ENCODE results near the gene ARHGAP45.
A peak's percentile ranks its signal among the peaks of the same experiment; 100 is the strongest.

Gene ARHGAP45

DNA sequence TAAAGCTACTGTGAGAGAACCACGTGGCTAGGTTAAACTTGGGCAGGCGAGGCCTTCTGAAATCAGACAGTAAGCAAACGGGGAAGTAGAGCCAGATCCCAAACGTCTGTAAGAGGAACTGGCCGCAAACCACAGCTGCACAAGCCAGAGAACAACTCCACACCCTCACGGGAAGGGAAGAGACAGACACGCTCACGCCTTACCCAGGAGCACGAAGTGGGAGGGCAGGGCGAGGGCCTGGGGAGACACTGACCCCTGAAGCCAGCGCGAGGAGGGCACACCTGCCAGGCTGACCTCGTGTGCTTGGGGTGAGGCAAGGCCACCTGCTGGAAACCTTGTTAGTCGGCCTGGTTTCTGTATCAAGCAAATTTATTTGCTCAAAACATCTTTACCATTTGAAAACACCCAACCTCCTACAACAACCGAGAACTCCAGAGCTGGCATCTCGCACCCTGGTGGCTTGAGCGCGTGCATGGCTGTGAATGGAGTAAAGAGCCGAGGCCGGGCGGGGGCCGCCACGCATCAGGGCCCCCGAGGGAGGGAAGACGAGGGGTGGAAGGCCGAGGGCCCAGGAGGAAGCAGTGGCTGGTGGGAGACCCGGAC lies 20.9 kb downstream of the ARHGAP45 start:
- DNase-seq = no peak

DNA sequence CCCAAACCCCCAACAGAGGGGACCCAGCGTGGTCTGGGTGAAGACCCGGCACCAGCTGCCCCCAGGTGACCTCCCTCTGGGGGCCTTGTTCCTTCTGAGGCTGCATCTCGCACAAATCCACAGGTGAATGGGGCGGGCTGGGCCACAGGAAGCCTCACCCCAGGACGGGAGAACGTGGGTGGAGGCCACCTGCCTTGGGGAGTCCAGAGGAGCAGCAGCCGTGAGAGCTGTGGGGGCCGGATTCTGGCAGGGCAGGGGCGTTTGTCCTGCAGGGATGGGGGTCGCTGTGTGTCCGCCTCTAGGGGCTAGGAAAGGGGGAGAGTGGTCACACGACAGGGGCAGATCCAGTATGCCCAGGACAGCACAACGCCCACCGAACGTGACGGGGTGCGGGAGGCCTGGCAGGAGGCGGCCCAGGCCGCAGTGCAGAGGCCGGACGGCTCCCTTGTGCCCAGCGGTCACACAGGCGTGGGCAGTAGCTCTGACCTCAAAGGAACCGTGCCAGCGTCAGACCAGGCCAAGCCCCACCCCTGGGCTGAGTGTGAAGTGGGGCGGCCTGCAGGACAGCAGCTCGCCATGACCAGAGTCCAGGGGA lies 21.5 kb downstream of the ARHGAP45 start:
- DNase-seq = no peak

DNA sequence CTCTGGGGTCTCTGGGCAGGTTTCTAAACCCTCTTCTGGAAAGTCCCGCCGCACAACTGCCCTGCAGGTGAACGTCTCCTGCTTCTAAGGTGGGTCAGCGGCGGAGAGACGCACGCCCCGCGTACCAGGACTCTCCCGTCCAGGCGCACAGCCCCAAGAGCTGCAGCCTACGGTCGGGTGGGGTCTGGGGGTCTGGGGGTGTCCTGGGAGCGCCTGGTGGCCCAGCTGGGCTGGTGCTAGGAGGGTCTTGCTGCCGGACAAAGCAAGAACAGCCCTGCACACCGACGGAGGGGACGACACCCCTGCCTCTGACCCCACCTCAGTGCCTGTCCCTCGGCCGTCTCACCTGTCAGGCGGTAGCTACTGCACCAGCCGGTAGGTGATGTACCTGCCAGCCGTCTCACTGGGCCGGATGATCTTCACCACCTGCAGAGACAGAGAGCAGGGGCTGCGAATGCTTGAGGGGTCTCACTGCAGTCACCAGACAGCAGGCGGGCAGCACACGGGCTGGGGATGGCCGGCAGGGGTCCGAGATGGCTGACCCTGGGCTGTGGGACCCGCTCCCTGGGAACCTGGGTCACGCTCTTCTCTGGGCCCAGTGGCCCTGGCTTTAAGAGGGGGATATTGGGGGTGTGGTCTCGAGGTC lies 22.3 kb downstream of the ARHGAP45 start:
- DNase-seq = no peak

DNA sequence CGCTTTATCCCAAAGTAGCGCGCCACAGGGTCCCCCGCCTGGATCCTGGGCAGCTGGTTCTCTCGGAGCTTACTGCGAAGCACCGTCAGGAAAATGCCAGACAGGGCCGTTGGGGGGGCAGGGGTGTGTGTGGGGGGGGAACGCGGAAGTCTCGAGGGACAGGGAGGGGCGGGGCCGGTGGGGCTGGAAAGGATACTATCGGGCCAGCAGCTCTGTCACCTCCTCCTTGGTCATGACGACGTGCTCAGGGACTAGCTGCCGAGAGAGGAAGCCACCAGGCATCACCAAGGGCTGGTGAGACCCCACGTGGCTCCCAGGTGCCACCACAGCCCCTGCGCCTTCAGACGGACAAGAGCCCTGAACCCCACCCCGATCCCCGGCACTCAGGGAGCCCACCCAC lies 22.9 kb downstream of the ARHGAP45 start:
- no peak for DNase-seq

DNA sequence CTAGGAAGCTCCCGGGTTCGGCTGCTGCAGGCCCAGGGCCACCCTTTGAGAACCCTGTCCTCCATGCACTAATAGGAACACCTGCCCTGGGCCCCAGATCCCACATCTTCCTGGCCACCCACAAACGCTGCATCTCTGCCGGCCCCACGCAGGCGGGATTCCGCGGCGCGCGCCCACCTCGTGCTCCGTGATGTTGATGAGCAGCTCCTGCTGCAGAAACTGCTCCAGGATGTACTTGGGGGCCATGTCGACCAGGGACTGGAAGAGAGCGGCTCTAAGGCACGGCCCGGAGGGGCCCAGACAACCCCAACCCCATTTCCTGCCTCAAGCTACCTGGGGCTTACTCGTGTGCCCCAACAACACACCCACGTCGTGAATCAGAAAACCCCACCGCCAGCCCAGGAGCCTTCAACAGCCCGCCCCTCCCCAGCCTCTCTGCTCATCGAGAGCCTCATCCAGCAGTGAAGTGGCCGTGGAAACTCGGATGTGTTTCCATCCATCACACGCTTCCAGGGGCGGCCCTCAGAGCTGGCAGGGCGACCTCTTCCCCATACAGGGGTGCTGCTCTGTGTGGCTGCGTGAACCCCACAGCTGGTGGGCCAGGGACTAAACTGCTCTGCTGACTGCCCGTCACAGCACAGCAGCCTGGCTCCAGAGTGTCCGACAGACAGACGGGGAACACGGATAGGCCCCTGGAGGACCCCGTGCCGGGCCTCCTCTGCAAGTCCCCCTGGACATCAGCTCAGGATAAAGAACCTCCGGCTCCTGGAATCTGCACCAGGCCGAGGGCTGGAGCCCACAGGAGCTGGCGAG lies 24.0 kb downstream of the ARHGAP45 start:
- DNase-seq = no peak

DNA sequence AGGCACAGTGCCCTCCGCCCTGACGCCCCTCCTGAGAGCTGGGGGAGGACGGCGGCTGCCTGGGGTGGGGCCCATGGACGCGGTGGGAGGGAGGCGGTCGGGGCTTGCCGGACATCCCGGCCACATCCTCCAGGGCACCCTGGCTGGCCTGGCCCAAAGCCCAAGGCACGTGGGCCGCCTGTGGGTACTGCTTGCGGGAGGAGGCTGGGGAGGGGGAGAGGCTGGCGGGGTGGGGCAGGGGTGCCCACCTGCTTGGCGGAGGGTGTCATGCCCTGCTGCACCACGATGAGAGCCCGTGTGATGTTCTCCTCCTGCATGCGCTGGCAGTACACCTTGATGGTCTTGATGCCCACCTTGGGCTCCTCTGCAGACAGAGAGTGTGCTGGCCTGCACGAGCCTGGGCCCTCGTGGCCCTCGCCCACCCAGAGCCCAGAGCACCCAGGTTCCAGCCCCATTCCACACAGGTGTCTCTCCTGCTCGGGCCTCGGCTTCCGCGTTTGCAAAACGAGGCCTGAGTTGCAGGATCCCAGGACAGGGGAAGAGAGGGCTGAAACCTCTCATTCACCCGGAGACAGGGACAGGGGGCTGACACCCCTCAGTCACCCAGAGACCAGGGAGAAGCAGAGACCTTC lies 24.7 kb downstream of the ARHGAP45 start:
- no peak for DNase-seq

DNA sequence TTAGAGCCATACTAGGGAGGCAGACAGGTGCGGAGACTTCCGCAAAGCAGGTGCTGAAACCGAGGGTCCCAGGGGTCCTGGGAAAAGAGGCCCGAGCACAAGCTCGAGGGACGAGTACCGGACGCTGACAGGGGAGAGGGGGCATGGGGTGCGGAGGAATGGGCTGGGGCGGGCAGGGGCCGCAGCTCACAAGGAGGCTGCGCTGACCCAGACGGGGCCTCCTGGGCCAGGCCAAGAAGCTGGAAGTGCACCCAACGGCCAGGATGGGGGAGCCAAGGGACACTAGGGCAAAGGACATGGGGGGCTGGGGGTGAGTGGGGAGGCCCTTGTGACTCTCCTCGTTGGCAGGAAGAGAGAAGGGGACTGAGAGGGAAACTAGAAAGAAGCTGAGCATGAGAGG lies 26.4 kb downstream of the ARHGAP45 start:
- no peak for DNase-seq

DNA sequence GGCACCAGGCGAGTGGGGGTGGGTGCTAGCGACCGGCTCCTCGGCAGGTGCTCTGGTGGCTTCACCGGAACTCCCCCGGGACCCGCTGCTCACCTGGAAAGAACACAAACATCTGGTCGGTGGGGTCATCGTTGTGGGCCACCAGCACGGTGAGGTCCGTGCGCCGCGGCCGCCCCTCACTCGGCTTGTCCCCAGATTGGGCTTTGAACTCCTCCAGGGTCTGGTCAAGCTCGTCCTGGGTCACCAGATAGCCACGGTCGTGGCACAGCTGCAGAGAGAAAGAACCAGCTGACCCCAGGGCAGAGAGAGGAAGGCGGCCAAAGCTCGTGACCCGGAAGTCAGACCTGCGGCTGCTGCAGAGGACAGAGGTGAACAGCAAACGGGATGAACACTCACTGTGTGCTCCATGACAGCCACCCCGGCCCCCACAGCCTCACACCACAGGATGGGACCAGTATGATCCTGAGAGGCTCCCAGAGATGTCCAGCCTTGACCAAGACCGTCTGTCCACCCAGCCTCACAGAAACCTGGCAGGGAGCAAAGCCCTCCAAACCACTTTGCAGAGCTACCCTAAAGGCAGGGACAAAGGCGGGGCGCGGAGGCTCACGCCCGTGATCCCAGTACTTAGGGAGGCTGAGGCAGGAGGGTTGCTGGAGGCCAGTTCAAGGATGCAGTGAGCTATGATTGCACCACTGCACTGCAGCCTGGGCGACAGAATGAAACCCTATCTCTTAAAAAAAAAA lies 27.0 kb downstream of the ARHGAP45 start:
- no peak for DNase-seq

DNA sequence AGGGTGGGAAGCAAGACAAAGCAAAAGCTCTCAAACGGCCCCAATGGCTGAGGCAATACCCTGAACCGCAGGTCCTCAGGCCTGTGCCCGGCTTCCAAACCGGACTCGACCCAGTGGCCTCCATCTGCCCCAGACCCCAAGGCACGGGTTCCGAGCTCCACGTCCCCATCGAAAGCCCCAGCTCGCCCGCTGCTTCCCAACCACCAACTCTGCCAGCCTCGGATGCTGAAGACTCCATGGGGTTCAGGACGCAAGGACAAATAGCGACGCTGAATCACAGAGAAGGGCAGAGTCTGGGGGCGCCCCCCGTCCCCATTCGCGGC lies 27.6 kb downstream of the ARHGAP45 start:
- DNase-seq = no peak

DNA sequence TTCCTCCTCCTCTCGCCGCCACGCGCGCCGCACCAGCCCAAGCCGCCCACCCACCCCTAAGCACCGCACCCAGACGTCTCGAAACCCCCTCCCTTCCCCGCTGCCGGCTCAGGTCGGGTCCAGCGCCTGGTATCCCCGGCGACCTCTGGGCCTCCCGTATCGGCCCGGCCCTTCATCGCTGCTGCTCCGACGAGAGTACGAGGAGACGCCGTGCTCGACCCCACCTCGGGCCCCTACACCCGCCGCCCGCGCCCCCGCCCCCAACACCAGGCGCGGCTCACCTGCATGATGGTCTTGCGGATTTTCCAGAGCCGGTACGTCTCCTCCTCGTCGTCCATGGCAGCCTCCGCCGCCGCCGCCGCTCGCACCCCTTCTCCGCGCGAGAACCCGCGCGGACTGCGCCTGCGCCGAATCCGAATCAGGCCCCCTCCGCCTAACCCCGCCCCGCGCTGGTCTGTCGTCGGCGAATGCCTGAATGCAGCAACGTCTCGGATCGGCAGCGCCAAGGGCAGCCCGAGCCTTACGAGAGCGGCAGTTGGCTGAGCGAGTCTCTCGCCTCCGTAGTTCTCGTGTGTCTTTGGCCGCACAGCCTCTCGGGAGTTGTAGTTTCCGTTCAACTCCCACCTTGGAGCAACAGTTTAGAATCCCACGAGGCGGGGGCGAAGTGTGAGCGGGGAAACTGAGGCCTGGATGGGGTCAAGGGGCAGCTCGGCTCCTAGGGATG lies 28.2 kb downstream of the ARHGAP45 start, which contains the start of gene POLR2E:
TSS of gene POLR2E (minus strand) at position 398 of the 724 bp plus-strand sequence. CDS start at position 338, 60 bp downstream.
- DNase-seq = peak; percentile 99

DNA sequence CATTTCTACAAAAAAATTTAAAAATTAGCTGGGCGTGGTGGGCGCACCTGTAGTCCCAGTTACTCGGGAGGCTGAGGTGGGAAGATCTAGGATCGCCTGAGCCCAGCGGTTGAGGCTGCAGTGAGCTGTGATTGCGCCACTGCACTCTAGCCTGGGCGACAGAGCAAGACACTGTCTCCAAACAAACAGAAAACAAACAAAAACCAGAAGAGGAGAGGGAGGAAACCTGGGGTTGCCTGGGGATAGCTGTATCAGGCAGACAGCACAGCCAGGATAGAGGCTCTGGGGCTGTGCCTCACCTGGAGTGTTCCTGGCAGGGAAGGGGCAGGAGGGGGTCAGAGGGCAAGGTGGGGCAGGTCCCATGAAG lies 30.8 kb downstream of the ARHGAP45 start:
- DNase-seq = no peak

DNA sequence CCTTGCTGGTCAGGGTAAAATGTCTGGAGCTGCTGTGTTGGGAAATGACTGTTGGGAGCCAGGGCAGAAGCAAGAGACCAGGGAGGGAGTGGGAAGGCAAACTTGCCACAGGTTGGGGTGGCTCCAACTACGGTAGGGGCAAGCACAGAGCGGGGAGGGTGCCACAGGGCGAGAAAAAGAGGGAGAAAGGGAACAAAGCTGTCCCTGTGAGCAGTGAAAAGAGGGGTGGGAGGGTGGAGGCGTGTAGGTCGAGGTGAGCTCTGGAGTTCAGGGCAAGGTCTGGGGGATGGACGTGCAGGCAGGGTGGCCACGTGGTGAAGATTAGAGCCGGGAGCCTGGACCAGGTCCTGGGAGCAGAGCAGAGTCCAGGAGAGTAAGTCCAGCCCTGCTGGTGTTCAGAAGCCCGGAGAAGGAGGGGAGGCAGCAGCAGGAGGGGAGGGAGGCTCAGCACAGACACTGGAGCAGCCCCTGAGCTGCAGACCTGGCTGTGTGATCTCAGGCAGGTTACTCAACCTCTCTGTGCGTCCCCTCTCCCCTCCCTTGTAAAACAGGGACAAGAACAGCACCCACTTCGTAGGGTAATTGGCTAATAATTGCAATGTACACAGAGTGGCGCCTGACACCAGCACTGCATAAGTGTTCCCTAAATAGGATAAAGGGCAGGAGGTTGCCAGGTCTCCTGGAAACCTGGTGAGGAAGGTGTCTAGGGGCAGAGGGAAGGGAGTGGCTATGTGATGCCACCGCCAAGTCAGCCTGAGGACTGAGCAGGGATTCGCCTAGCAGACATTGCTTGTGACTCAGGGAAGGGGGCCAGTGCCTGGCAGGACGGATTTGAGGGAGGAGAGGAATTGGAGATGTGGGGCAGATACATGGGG lies 31.4 kb downstream of the ARHGAP45 start:
- DNase-seq = no peak

DNA sequence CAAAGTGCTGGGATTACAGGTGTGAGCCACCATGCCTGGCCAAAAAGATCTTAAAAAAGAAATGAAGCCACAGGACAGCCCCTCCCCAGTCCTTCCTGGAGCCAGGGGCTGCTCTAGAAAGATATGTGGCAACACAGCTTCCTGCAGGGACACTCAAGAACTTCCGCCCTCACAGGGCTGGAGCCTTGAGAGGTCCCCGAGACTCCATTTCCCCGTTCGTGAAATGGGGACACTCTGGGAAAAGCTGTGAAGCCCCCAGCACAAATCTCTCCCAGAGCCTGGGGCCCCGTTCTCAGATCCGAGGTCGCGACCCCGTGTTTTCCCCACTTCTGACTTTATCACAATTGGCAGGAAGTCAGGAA lies 34.4 kb downstream of the ARHGAP45 start:
- no peak for DNase-seq

DNA sequence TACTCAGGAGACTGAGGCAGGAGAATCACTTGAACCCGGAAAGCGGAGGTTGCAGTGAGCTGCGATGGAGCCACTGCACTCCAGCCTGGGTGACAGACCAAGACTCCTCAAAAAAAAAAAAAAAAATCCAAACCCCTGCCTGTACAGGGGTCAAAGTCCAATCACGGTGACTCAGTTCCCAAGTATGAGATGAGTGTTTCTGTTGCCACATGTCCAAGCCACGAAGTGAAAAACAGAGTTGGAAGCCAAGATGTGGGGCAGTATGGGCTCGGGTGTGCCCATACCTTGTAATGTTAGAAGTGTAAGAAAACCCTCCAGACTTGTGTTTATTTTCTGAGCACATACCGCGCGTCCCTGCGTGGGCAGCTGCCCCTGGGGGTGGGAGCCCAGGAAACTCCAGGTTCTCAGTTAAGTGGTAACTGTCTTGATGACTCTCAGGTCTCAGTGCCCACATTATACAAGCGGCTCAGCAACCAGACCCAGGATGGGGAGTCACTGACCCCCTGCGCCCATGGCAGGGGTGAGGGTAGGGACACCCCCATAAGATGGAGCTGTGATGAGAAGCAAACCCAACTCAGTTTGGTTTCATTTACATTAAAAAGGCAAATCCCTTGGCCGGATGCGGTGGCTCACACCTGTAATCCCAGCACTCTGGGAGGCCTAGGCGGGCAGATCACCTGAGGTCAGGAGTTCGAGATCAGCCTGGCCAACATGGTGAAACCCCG lies 35.6 kb downstream of the ARHGAP45 start:
- peak; percentile 68 for DNase-seq

DNA sequence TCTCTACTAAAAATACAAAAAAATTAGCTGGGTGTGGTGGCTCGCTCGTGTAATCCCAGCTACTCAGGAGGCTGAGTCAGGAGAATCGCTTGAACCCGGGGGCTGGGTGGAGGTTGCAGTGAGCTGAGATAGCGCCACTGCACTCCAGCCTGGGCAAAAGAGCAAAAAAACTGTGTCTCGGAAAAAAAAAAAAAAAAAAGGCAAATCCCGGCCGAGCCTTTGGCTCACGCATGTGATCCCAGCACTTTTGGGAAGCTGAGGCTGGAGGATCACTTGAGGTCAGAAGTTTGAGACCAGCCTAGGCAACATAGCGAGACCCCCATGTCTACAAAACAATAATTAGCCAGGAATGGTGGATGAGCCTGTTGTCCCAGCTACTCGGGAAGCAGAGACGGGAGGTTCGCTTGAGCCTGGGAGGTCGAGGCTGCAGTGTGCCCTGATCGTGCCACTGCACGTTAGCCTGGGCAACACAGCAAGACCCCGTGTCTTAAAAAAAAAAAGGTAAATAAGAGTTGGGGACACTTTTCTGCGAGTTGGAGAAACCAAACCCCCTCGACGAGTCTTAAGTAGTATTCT lies 36.3 kb downstream of the ARHGAP45 start:
- no peak for DNase-seq

DNA sequence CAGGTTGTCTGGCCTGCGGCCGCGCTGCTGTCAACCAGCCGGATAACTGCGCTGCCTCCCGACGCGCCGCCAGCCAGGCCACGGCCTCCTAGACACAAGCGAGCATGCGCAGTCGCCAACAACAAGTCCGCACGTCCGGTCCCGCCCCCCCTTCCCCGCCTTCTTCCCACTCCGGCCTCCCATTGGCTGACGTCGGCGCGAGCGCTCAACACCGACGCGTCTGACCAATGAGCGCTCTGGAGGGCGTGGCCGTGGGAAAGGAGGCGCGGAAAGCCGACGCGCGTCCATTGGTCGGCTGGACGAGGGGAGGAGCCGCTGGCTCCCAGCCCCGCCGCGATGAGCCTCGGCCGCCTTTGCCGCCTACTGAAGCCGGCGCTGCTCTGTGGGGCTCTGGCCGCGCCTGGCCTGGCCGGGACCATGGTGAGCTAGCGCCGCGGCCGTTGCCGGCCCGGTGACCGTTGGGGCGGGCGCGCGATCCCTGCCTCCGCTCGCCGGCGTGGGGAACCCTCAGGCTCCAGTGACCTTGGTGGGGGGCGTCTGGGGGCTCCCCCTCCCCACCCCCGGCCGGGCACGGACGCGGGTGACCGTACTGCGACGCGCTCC lies 36.8 kb downstream of the ARHGAP45 start, which contains the start of gene GPX4:
TSS of gene GPX4 (plus strand) at position 287 of the 603 bp plus-strand sequence. CDS start at position 337, 50 bp downstream.
- peak; percentile 95 for DNase-seq

DNA sequence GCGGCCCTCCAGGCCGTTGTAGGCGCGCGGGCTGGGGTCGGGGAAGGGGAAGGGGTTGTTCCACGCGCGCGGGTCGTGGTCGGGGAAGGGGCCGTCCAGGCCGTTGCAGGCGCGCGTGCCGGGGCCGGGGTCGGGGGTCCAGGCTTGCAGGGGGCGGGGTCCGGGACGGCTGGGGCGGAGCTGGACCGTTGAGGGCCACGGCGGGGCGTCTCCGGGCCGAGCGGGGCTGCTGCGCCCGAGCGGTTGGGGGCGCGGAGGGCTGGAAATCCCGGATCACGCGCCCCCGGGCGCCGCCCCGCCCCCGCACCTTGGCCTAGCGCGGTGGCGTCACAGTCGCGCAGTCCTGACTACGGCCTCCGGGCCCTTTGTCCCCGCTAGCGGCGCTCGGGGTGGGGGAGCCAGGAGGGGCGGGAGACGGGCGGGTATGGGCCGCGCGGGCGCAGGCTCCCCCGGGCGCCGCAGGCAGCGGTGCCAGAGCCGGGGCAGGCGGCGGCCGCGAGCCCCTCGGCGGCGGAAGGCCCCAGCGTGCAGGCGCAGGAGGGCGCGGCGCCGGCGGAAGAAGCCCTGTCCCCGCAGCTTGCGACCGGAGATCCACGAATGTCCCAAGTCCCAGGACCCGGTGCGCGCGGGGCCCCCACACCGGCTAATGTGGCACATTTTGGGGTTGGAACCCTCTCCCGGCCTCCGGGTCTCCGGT lies 37.5 kb downstream of the ARHGAP45 start:
- peak; percentile 73 for DNase-seq

DNA sequence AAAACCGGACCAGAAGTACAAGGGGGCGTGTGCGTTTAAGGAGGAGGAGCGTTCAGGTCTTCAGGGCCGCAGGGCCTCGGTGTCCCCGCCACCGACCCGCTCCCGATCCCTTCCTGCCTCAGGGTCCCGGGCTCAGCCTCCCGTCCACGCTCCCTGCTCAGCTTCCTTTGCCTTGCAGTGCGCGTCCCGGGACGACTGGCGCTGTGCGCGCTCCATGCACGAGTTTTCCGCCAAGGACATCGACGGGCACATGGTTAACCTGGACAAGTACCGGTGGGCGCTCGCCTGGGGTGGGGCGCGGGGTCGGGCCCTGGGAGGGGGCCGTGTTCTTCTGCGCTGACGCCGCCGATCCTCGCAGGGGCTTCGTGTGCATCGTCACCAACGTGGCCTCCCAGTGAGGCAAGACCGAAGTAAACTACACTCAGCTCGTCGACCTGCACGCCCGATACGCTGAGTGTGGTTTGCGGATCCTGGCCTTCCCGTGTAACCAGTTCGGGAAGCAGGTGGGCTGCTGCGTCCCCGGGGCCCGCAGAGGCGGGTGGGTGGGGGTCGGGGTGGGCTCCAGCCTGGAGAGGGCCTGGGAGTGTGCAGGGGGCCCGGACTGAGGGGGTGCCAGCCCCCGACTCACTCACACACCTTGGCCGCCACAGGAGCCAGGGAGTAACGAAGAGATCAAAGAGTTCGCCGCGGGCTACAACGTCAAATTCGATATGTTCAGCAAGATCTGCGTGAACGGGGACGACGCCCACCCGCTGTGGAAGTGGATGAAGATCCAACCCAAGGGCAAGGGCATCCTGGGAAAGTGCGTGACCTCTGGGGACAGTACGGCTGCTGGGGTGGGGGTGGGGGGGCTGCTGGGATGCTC lies 38.3 kb downstream of the ARHGAP45 start:
- no peak for DNase-seq

All from activated CD4-positive, CD25-positive, alpha-beta regulatory T cell treated with anti-CD3 and anti-CD28 coated beads, Interleukin-2, amount 50 U/mL, for 72 hours (primary cell).